ENCODE results near the gene COPS3. TPM values are rescaled to one million over a fixed set of nuclear protein-coding genes. Genes with fewer than 3 reads are reported as not detected.

The COPS3 gene
- total and polyA plus RNA-seq, 2 of the 8 experiments (the other 6 are each of a cell fraction or from before 2014, with no cell fraction given), result 82.9 to 110 TPM

DNA sequence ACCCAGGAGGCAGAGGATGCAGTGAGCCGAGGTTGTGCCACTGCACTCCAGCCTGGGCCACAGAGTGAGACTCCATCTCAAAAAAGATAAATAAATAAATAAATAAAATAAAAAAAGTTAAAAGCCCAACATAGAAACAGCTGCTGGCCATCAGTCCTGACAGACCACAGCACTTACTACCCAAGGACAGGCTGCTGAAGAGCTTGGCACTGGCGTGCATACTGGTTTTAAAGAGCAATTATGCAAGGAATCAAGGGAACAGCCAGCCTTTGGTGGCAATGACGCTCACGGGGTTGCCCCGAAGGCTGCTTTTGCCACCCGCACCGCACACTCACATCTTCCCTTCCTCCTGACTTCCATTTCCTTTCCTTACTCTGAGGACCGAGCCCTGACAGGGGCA lies 79.1 kb downstream of the COPS3 start:
- H4K91ac ChIP-seq (replicated peaks; ENCODE audit: insufficient read length, low read length), result no peak overlapping the region
- H3K9me3 ChIP-seq (ENCODE audit: insufficient read depth in 2 of 2, low read depth in 1 of 2, low read length in 1 of 2), result peaks cover 0 to 3% of the 10 kb centered on the region in 2 experiments; a peak in 1 of 4 replicates
- H3K56ac ChIP-seq (replicated peaks; ENCODE audit: insufficient read length, low read depth, low read length), result no peak overlapping the region
- no peak overlapping the region for H2AFZ ChIP-seq (ENCODE audit: low read length)
- H3K9ac ChIP-seq (replicated peaks in 1 of 4; ENCODE audit: extremely low read depth in 1 of 4, low read depth in 3 of 4, low read length in 3 of 4), result no peak overlapping the region
- H2BK5ac ChIP-seq (ENCODE audit: low read depth, low read length), result no peak overlapping the region
- H4K8ac ChIP-seq (ENCODE audit: extremely low read depth, insufficient read depth, low read length), result no peak overlapping the region
- H4K5ac ChIP-seq (ENCODE audit: insufficient read length, low read depth, low read length), result no peak overlapping the region
- no peak overlapping the region for H3K4me2 ChIP-seq (ENCODE audit: insufficient read depth in 1 of 2, low read depth in 2 of 2, low read length in 2 of 2)
- H3K14ac ChIP-seq (ENCODE audit: insufficient read length), result no peak overlapping the region
- CTCF ChIA-PET (ENCODE audit: partially characterized antibody), result interaction anchor here (0.6 to 1.3 kb wide), 3 partner anchors 33 to 60 kb away, joined by 3 to 5 read pairs (median 4); no protein-coding TSS in a partner anchor
- POLR2A ChIA-PET (ENCODE audit: partially characterized antibody), result interaction anchor here (1.3 kb wide), 1 partner anchor 13 kb away, joined by 4 read pairs; no protein-coding TSS in a partner anchor
- H2BK15ac ChIP-seq (ENCODE audit: low read length), result no peak overlapping the region
- H2BK20ac ChIP-seq (ENCODE audit: low read length), result no peak overlapping the region
- DNase-seq (ENCODE audit: low read depth in 1 of 2, low spot score in 2 of 2) (no peak), FAIRE-seq (no peak)
- WGBS, 2 experiments (ENCODE audit: extremely low coverage in 1 of 2, insufficient coverage in 1 of 2, insufficient read length in 1 of 2, insufficient replicate concordance in 2 of 2, low coverage in 1 of 2, low lambda C conversion rate in 2 of 2, missing lambda C conversion rate in 1 of 2), result 92% methylated on average over 8 of the region's 8 CpGs; no CpG with 5 or more reads in 1 of the 2 experiments
- no peaks in the 10 kb centered on the region; a peak in 1 of 7 replicates for H3K4me1 ChIP-seq (replicated peaks in 1 of 4; ENCODE audit: control insufficient read depth in 3 of 4, insufficient read depth in 4 of 4, low read length in 3 of 4)
- H3K36me3 ChIP-seq (ENCODE audit: control insufficient read depth in 2 of 4, insufficient read depth in 4 of 4, low read length in 3 of 4), result no peaks in the 10 kb centered on the region
- H2BK120ac ChIP-seq (replicated peaks; ENCODE audit: low read depth, low read length), result no peak overlapping the region
- no peaks in the 10 kb centered on the region for H4K20me1 ChIP-seq (replicated peaks in 1 of 2; ENCODE audit: control insufficient read depth in 1 of 2, insufficient read depth in 2 of 2, low read length in 2 of 2)
- no peaks in the 10 kb centered on the region for H3K79me1 ChIP-seq (ENCODE audit: low read depth, low read length)
- H2AK5ac ChIP-seq (ENCODE audit: low read depth, low read length), result no peak overlapping the region
- H3K79me2 ChIP-seq (ENCODE audit: control insufficient read depth in 1 of 2, insufficient read depth in 2 of 2, low read length in 2 of 2), result no peaks in the 10 kb centered on the region
- no peak overlapping the region for H3K4me3 ChIP-seq (ENCODE audit: extremely low read depth in 1 of 4, insufficient read depth in 2 of 4, low read depth in 3 of 4, low read length in 4 of 4)
- no peaks in the 10 kb centered on the region for H3K23me2 ChIP-seq (ENCODE audit: low read depth, low read length)
- H3K18ac ChIP-seq (ENCODE audit: extremely low read depth, low read length), result no peak overlapping the region
- no peak overlapping the region for H3K4ac ChIP-seq (replicated peaks; ENCODE audit: insufficient read length, low read depth, low read length)
- no peak overlapping the region for H3K27ac ChIP-seq (ENCODE audit: low read depth, low read length)
- H3K23ac ChIP-seq (ENCODE audit: insufficient read length), result no peak overlapping the region
- no peak overlapping the region for H2BK12ac ChIP-seq (ENCODE audit: low read depth, low read length)
- no peaks in the 10 kb centered on the region for H3K27me3 ChIP-seq (replicated peaks in 1 of 4; ENCODE audit: control insufficient read depth in 3 of 4, extremely low read depth in 1 of 4, insufficient read depth in 3 of 4, low read length in 3 of 4)
- TF ChIP-seq EP300 (IDR thresholded peaks at IDR 0.05; ENCODE audit: borderline replicate concordance in 1 of 2, low read depth in 2 of 2, low read length in 2 of 2) (no peak), RNF2 (IDR thresholded peaks at IDR 0.05; ENCODE audit: borderline replicate concordance, low read depth, low read length, missing control alignments, poor library complexity, severe bottlenecking) (no peak), RBBP5 (IDR thresholded peaks at IDR 0.05; ENCODE audit: borderline replicate concordance, low read depth, low read length) (no peak), SP1 (IDR thresholded peaks at IDR 0.05; ENCODE audit: low read depth, low read length) (no peak), JUN (IDR thresholded peaks at IDR 0.05; ENCODE audit: low read depth, low read length) (no peak)
